SK-N-SH (cell line): ENCODE results near the gene INSYN1.

Source experiments
- FOXJ3 ChIP-seq: sonication (generic); formaldehyde crosslinking; IDR thresholded peaks from 2 replicates; pipeline ENCODE4 v1.5.1; 2020; ENCODE audit warnings: mild to moderate bottlenecking, missing genetic modification reagents
- MAX ChIP-seq: IDR thresholded peaks from 2 replicates; pipeline ENCODE4 v1.4.0; 2012; ENCODE audit warnings: low read depth
- POLR2AphosphoS5 ChIP-seq: IDR thresholded peaks from 2 replicates; pipeline ENCODE4 v1.6.1; 2012; ENCODE audit warnings: low read depth, low read length
- TCF12 ChIP-seq: IDR thresholded peaks from 2 replicates; pipeline ENCODE4 v1.4.0; 2012
- YY1 ChIP-seq: IDR thresholded peaks from 2 replicates; pipeline ENCODE4 v1.4.0; 2012; ENCODE audit warnings: low read depth, mild to moderate bottlenecking
- TF ChIP-seq, protein P1 (sequence below): fragments of 200-600 bp; sonication (generic); IDR thresholded peaks from 2 replicates; pipeline ENCODE4 v1.6.1; 2017; ENCODE audit warnings: antibody characterized with exemption, mild to moderate bottlenecking, moderate library complexity
- TF ChIP-seq, protein P2 (sequence below): IDR thresholded peaks from 2 replicates; pipeline ENCODE4 v1.6.1; 2012; ENCODE audit warnings: mild to moderate bottlenecking, low read depth, low read length, moderate library complexity

DNA sequence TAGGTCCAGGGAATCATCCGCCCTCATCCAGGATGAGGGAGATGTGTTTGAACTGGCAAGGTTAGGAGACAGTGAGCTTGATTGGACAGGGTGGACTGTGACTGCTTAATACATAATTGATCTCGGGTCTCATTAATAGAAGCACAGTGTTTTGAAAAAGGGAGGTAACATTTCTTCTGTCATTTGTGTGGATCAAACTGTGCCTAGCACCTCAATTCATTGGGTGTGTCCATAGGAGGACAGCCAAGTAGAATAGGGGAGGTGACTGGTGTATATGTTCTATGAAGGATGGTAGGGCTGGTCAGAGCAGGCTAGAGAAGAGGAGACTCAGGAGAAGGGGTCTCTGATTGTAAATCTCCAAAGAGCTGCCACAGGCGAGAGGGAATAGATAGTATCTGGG lies 2.8 kb upstream of the INSYN1 start:
- TF ChIP-seq, protein P1, sequence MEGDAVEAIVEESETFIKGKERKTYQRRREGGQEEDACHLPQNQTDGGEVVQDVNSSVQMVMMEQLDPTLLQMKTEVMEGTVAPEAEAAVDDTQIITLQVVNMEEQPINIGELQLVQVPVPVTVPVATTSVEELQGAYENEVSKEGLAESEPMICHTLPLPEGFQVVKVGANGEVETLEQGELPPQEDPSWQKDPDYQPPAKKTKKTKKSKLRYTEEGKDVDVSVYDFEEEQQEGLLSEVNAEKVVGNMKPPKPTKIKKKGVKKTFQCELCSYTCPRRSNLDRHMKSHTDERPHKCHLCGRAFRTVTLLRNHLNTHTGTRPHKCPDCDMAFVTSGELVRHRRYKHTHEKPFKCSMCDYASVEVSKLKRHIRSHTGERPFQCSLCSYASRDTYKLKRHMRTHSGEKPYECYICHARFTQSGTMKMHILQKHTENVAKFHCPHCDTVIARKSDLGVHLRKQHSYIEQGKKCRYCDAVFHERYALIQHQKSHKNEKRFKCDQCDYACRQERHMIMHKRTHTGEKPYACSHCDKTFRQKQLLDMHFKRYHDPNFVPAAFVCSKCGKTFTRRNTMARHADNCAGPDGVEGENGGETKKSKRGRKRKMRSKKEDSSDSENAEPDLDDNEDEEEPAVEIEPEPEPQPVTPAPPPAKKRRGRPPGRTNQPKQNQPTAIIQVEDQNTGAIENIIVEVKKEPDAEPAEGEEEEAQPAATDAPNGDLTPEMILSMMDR: no peak
- no peak for TF ChIP-seq POLR2AphosphoS5
- TF ChIP-seq, protein P2, sequence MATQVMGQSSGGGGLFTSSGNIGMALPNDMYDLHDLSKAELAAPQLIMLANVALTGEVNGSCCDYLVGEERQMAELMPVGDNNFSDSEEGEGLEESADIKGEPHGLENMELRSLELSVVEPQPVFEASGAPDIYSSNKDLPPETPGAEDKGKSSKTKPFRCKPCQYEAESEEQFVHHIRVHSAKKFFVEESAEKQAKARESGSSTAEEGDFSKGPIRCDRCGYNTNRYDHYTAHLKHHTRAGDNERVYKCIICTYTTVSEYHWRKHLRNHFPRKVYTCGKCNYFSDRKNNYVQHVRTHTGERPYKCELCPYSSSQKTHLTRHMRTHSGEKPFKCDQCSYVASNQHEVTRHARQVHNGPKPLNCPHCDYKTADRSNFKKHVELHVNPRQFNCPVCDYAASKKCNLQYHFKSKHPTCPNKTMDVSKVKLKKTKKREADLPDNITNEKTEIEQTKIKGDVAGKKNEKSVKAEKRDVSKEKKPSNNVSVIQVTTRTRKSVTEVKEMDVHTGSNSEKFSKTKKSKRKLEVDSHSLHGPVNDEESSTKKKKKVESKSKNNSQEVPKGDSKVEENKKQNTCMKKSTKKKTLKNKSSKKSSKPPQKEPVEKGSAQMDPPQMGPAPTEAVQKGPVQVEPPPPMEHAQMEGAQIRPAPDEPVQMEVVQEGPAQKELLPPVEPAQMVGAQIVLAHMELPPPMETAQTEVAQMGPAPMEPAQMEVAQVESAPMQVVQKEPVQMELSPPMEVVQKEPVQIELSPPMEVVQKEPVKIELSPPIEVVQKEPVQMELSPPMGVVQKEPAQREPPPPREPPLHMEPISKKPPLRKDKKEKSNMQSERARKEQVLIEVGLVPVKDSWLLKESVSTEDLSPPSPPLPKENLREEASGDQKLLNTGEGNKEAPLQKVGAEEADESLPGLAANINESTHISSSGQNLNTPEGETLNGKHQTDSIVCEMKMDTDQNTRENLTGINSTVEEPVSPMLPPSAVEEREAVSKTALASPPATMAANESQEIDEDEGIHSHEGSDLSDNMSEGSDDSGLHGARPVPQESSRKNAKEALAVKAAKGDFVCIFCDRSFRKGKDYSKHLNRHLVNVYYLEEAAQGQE: no peak
- no peak for TF ChIP-seq TCF12
- no peak for TF ChIP-seq YY1
- no peak for TF ChIP-seq MAX
- no peak for TF ChIP-seq FOXJ3 (CRISPR knock-in tag)
